CD4-positive, alpha-beta T cell treated with Interleukin-6 for 4 hours (primary cell): ENCODE data around the gene LTV1.
"Not testable (repeated sequence)": the region's sequence is repeated elsewhere in the genome, so short reads cannot be mapped to it uniquely, and the experiment has no call there.

Experiments
- DNase-seq: peaks from one replicate; pipeline ENCODE4 v3.0.0-alpha.2; 2020; ENCODE audit warnings: mixed read lengths

Gene LTV1

GRCh38 chr6:143842902-143843676 lies at the start of gene LTV1:
Gene LTV1 (plus strand): TSS chr6:143843338. CDS start chr6:143843478, 140 bp downstream.
- peak; percentile 92 for DNase-seq

- DNase-seq: not testable (repeated sequence)
Observed at GRCh38 chr6:143796551-143796950, 46.6 kb upstream of the LTV1 start.

- DNase-seq: not testable (repeated sequence)
Observed at GRCh38 chr6:143798487-143798886, 44.7 kb upstream of the LTV1 start.

- no peak for DNase-seq
Observed at GRCh38 chr6:143802833-143803565, 40.1 kb upstream of the LTV1 start.

- DNase-seq: no peak
Observed at GRCh38 chr6:143803769-143804568, 39.2 kb upstream of the LTV1 start.

GRCh38 chr6:143804835-143805239 lies 38.3 kb upstream of the LTV1 start:
- DNase-seq: no peak

GRCh38 chr6:143806282-143807102 lies 36.6 kb upstream of the LTV1 start:
- DNase-seq: peak; percentile 2

- no peak for DNase-seq
Observed at GRCh38 chr6:143807103-143807772, 35.9 kb upstream of the LTV1 start.

GRCh38 chr6:143810745-143811144 lies 32.4 kb upstream of the LTV1 start:
- no peak for DNase-seq

GRCh38 chr6:143811501-143812157 lies 31.5 kb upstream of the LTV1 start:
- DNase-seq: no peak

GRCh38 chr6:143817621-143818020 lies 25.5 kb upstream of the LTV1 start:
- no peak for DNase-seq

GRCh38 chr6:143821359-143821758 lies 21.8 kb upstream of the LTV1 start:
- DNase-seq: no peak

GRCh38 chr6:143822584-143823024 lies 20.5 kb upstream of the LTV1 start:
- no peak for DNase-seq

GRCh38 chr6:143823548-143823947 lies 19.6 kb upstream of the LTV1 start:
- DNase-seq: no peak

GRCh38 chr6:143828572-143828971 lies 14.6 kb upstream of the LTV1 start:
- no peak for DNase-seq

GRCh38 chr6:143836150-143836549 lies 7.0 kb upstream of the LTV1 start:
- no peak for DNase-seq

GRCh38 chr6:143838395-143838794 lies 4.7 kb upstream of the LTV1 start:
- no peak for DNase-seq

GRCh38 chr6:143839196-143839595 lies 3.9 kb upstream of the LTV1 start:
- no peak for DNase-seq

- no peak for DNase-seq
Observed at GRCh38 chr6:143840595-143841265, 2.4 kb upstream of the LTV1 start.

GRCh38 chr6:143842461-143842901 lies 657 bp upstream of the LTV1 start:
- DNase-seq: no peak

- no peak for DNase-seq
Observed at GRCh38 chr6:143843677-143843999, 500 bp downstream of the LTV1 start.
